MM.1S (cell line): ENCODE measurements around the gene GATA6.

Source experiments
- DNase-seq: peaks from one replicate; pipeline ENCODE4 v3.0.0-alpha.2; 2015
- H2AFZ ChIP-seq: fragments of 300-600 bp; sonication (generic); 2 replicates; pipeline ENCODE4 v1.6.0; 2016; ENCODE audit warnings: antibody characterized with exemption, low read length
- H3F3A ChIP-seq: fragments of 300-600 bp; sonication (generic); 2 replicates; pipeline ENCODE4 v1.6.1; 2016; ENCODE audit warnings: mild to moderate bottlenecking, antibody characterized with exemption, low read length, moderate library complexity, mixed read lengths; ENCODE audit not compliant: insufficient read depth
- H3K27ac ChIP-seq: fragments of 300-600 bp; sonication (generic); 2 replicates; pipeline ENCODE4 v1.5.1; 2016; ENCODE audit warnings: mild to moderate bottlenecking, low read length
- H3K27me3 ChIP-seq: fragments of 300-600 bp; sonication (generic); replicated peaks from 2 replicates; pipeline ENCODE4 v1.6.0; 2016; ENCODE audit warnings: low read length; ENCODE audit not compliant: insufficient read depth
- H3K36me3 ChIP-seq: fragments of 300-600 bp; sonication (generic); replicated peaks from 2 replicates; pipeline ENCODE4 v1.6.1; 2016; ENCODE audit warnings: mild to moderate bottlenecking, low read length, mixed read lengths; ENCODE audit not compliant: insufficient read depth
- H3K4me1 ChIP-seq: fragments of 300-600 bp; sonication (generic); 2 replicates; pipeline ENCODE4 v1.6.1; 2016; ENCODE audit warnings: low read length, mixed read lengths
- H3K4me2 ChIP-seq: fragments of 300-600 bp; sonication (generic); 2 replicates; pipeline ENCODE4 v1.6.0; 2016; ENCODE audit warnings: low read depth, low read length
- H3K4me3 ChIP-seq: fragments of 300-600 bp; sonication (generic); 2 replicates; pipeline ENCODE4 v1.5.1; 2016; ENCODE audit warnings: low read length, mixed read lengths
- H3K79me2 ChIP-seq: fragments of 300-600 bp; sonication (generic); 2 replicates; pipeline ENCODE4 v1.6.1; 2016; ENCODE audit warnings: mixed run types, low read length, mixed read lengths
- H3K9ac ChIP-seq: fragments of 300-600 bp; sonication (generic); 2 replicates; pipeline ENCODE4 v1.6.1; 2016; ENCODE audit warnings: low read length, mixed read lengths
- H3K9me2 ChIP-seq: fragments of 300-600 bp; sonication (generic); replicated peaks from 2 replicates; pipeline ENCODE4 v1.6.1; 2016; ENCODE audit warnings: mild to moderate bottlenecking, low read length, mixed read lengths; ENCODE audit not compliant: insufficient read depth
- H3K9me3 ChIP-seq: fragments of 300-600 bp; sonication (generic); replicated peaks from 2 replicates; pipeline ENCODE4 v1.6.1; 2016; ENCODE audit warnings: mild to moderate bottlenecking, low read length, mixed read lengths; ENCODE audit not compliant: insufficient read depth
- H4K20me1 ChIP-seq: fragments of 300-600 bp; sonication (generic); 2 replicates; pipeline ENCODE4 v1.6.1; 2016; ENCODE audit warnings: mild to moderate bottlenecking, low read length, moderate library complexity, mixed read lengths; ENCODE audit not compliant: insufficient read depth
- EZH2 ChIP-seq: fragments of 300-600 bp; sonication (generic); optimal IDR thresholded peaks from 2 replicates; pipeline ENCODE3; 2017; ENCODE audit warnings: low read depth, mild to moderate bottlenecking, antibody characterized with exemption, low read length, mixed read lengths
- EZH2phosphoT487 ChIP-seq: fragments of 300-600 bp; sonication (generic); IDR thresholded peaks from 2 replicates; pipeline ENCODE4 v1.6.1; 2018; ENCODE audit warnings: antibody characterized with exemption, low read length
- TF ChIP-seq, protein P1 (sequence below): fragments of 300-600 bp; sonication (generic); IDR thresholded peaks from 2 replicates; pipeline ENCODE4 v1.5.1; 2016; ENCODE audit warnings: antibody characterized with exemption, low read length, mixed read lengths

Gene GATA6

DNA sequence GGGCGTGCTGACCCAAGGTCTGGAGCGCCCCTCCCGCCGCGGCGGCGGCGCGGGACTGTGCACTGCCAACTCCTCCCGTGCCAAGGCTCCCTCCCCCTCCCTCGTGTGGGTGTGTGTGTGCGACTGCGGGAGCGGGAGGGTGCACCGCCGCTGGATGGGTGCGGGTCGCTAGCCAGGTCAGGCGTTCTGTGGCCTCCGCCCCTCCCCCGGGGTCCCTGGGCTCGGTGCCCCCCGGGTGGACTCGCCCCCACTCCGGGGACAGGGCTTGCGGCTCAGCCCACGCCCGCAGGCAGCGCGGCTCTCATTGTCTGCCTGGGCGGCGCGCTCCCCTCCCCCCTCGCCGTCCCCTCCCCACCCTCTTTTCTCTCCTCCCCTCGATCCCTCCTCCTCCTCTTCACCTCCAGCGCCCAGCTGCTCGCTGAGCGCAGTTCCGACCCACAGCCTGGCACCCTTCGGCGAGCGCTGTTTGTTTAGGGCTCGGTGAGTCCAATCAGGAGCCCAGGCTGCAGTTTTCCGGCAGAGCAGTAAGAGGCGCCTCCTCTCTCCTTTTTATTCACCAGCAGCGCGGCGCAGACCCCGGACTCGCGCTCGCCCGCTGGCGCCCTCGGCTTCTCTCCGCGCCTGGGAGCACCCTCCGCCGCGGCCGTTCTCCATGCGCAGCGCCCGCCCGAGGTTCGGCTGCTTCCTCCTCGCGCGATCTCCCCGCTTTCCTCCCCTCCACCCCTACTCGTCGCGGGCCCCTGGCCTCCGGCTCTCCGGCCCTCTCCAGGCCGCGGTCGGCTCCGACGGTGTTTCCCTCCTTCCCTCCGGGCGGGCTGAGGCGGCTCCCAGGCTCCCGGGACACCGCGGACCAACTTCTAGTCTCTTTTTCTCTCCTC lies at the start of gene GATA6:
GATA6 (plus strand) TSS at position 579 of the 878 bp plus-strand sequence. CDS start 1,556 bp downstream, outside the sequence.
- Histone ChIP-seq H3K27ac (no peak within 1 kb of the TSS), H2AFZ (no peak within 1 kb of the TSS), H3K79me2 (no peaks in the 10 kb centered on the region), H3K4me2 (0 out of 2 replicates have a peak within 1 kb of the TSS, but pooled peaks have one; percentile 24), H3F3A (no peaks in the 10 kb centered on the region), H3K27me3 (no peaks in the 10 kb centered on the region), H3K4me3 (peak within 1 kb of the TSS; percentile 17; the same call in 1 of the 2 replicates), H3K9ac (no peak within 1 kb of the TSS), H3K4me1 (no peaks in the 10 kb centered on the region), H4K20me1 (no peaks in the 10 kb centered on the region), H3K36me3 (no peaks in the 10 kb centered on the region), H3K9me3 (no peaks in the 10 kb centered on the region), H3K9me2 (no peaks in the 10 kb centered on the region)
- DNase-seq: no peak
- TF ChIP-seq EZH2phosphoT487 (no peak), EZH2 (no peak)
- TF ChIP-seq, protein P1, sequence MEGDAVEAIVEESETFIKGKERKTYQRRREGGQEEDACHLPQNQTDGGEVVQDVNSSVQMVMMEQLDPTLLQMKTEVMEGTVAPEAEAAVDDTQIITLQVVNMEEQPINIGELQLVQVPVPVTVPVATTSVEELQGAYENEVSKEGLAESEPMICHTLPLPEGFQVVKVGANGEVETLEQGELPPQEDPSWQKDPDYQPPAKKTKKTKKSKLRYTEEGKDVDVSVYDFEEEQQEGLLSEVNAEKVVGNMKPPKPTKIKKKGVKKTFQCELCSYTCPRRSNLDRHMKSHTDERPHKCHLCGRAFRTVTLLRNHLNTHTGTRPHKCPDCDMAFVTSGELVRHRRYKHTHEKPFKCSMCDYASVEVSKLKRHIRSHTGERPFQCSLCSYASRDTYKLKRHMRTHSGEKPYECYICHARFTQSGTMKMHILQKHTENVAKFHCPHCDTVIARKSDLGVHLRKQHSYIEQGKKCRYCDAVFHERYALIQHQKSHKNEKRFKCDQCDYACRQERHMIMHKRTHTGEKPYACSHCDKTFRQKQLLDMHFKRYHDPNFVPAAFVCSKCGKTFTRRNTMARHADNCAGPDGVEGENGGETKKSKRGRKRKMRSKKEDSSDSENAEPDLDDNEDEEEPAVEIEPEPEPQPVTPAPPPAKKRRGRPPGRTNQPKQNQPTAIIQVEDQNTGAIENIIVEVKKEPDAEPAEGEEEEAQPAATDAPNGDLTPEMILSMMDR: no peak

DNA sequence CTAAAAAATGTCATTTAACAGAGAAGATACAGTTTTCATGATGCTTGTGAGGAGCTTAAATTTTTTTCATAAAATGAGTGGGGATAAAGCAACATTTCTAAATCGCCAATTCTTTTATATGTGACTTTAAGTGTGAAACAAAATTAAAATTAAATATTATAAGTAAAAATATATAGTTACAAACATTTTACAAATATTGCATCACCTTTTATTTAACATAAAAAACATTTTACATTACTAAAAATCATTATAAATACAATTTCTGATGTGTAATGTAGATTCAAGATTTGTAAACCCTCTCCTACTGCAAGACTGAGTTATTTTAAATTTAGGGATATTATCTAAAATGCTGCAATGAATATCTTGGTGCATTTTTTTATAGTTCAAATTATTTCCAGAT lies 44.4 kb upstream of the GATA6 start:
- Histone ChIP-seq H3K4me3 (no peak overlapping the region), H3K36me3 (no peaks in the 10 kb centered on the region), H3K27me3 (no peaks in the 10 kb centered on the region), H3K9ac (no peak overlapping the region), H3K27ac (no peak overlapping the region), H3K9me3 (no peaks in the 10 kb centered on the region), H3K4me1 (no peaks in the 10 kb centered on the region), H3K79me2 (no peaks in the 10 kb centered on the region), H3K9me2 (no peaks in the 10 kb centered on the region), H4K20me1 (no peaks in the 10 kb centered on the region), H3K4me2 (no peak overlapping the region), H3F3A (no peaks in the 10 kb centered on the region), H2AFZ (no peak overlapping the region)
- no peak for TF ChIP-seq EZH2
- TF ChIP-seq, protein P1: no peak
- DNase-seq: no peak

DNA sequence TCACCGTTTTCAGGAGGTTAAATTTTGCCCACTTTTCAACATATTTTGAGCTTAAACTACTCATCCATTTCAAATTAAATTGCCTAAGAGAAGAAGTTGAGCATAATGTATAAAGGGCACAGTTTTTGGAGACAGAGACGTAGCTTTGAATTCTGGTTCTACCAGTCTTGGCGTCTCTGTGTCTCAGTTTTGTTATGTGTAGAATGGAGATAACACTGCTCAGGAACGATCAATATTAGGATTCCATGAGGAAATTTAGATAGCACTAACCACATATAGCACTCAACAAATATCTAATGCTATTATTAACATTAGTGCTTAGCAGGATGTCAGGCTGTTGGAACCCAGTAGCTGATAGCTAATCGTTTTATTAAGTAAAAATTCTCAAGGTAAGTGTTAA lies 40.4 kb upstream of the GATA6 start:
- Histone ChIP-seq H3K79me2 (no peaks in the 10 kb centered on the region), H3K9me2 (no peaks in the 10 kb centered on the region), H3K36me3 (no peaks in the 10 kb centered on the region), H3K4me1 (no peaks in the 10 kb centered on the region), H3K9me3 (no peaks in the 10 kb centered on the region), H3F3A (no peaks in the 10 kb centered on the region), H3K4me3 (no peak overlapping the region), H4K20me1 (no peaks in the 10 kb centered on the region), H2AFZ (no peak overlapping the region), H3K27ac (no peak overlapping the region), H3K27me3 (no peaks in the 10 kb centered on the region), H3K9ac (no peak overlapping the region), H3K4me2 (no peak overlapping the region)
- no peak for DNase-seq
- no peak for TF ChIP-seq EZH2
- TF ChIP-seq, protein P1: no peak
- TF ChIP-seq EZH2phosphoT487: no peak
